CD4-positive, alpha-beta memory T cell (primary cell): ENCODE results near the gene MED13L. TPM values are rescaled to one million over a fixed set of nuclear protein-coding genes. Genes with fewer than 3 reads are reported as not detected.

Experiments used
- CTCF ChIA-PET: fragments of 350-600 bp; sonication (Branson Sonifier 250); formaldehyde crosslinking; loops from one replicate; lab custom pipeline; 2021; ENCODE audit warnings: inconsistent platforms; ENCODE audit not compliant: partially characterized antibody; lab: Charles Lee
- POLR2A ChIA-PET: fragments of 350-600 bp; sonication (Branson Sonifier 250); formaldehyde crosslinking; loops from one replicate; lab custom pipeline; 2021; ENCODE audit not compliant: partially characterized antibody; lab: Charles Lee
- DNase-seq, 5 donors: peaks; one replicate each; pipeline versions ENCODE4 v3.0.0 to v3.0.0-alpha.2; 2020 to 2022; ENCODE audit warnings: mixed read lengths in 1 of 5
- H3K27ac ChIP-seq: one replicate; pipeline ENCODE4 v1.7.0; 2013; ENCODE audit warnings: low read depth, low read length
- H3K27me3 ChIP-seq: 2 replicates; pipeline ENCODE4 v1.7.0; 2013; ENCODE audit warnings: mild to moderate bottlenecking, low read length, moderate library complexity; ENCODE audit not compliant: insufficient read depth
- H3K36me3 ChIP-seq: 2 replicates; pipeline ENCODE4 v1.7.0; 2013; ENCODE audit warnings: mild to moderate bottlenecking, low read length, moderate library complexity; ENCODE audit not compliant: insufficient read depth
- H3K4me1 ChIP-seq: 2 replicates; pipeline ENCODE4 v1.7.0; 2013; ENCODE audit warnings: mild to moderate bottlenecking, low read length, moderate library complexity; ENCODE audit not compliant: insufficient read depth
- H3K4me3 ChIP-seq, 2 donors: one replicate each; pipeline ENCODE4 v1.7.0; 2013; ENCODE audit warnings: low read length in 2 of 2, mild to moderate bottlenecking in 1 of 2
- H3K9me3 ChIP-seq, 2 donors: one replicate each; pipeline ENCODE4 v1.7.0; 2013; ENCODE audit warnings: low read length in 2 of 2, control low read depth in 1 of 2; ENCODE audit not compliant: control insufficient read depth in 1 of 2
- H3K27ac Mint-ChIP-seq, 7 donors: one replicate each; pipeline ENCODE4 v1.8.0; 2020 to 2021; ENCODE audit warnings: mixed read lengths in 7 of 7, mild to moderate bottlenecking in 6 of 7, inconsistent platforms in 3 of 7, moderate library complexity in 3 of 7
- H3K27me3 Mint-ChIP-seq, 2 donors: one replicate each; pipeline ENCODE4 v1.8.0; 2020 to 2021; ENCODE audit warnings: mixed read lengths in 2 of 2
- H3K36me3 Mint-ChIP-seq, 2 donors: one replicate each; pipeline ENCODE4 v1.8.0; 2020 to 2021; ENCODE audit warnings: mixed read lengths in 2 of 2, inconsistent platforms in 1 of 2, mild to moderate bottlenecking in 1 of 2
- H3K4me1 Mint-ChIP-seq, 4 donors: one replicate each; pipeline ENCODE4 v1.8.0; 2020 to 2021; ENCODE audit warnings: mixed read lengths in 4 of 4, mild to moderate bottlenecking in 1 of 4
- H3K4me3 Mint-ChIP-seq, 8 donors: one replicate each; pipeline ENCODE4 v1.8.0; 2020 to 2021; ENCODE audit warnings: mixed read lengths in 8 of 8, mild to moderate bottlenecking in 7 of 8, moderate library complexity in 6 of 8, inconsistent platforms in 3 of 8
- H3K9me3 Mint-ChIP-seq, 8 donors: one replicate each; pipeline ENCODE4 v1.8.0; 2020 to 2021; ENCODE audit warnings: mixed read lengths in 8 of 8, mild to moderate bottlenecking in 5 of 8, inconsistent platforms in 3 of 8, moderate library complexity in 1 of 8
- intact Hi-C: fragments of 100-400 bp; cut with micrococcal nuclease; formaldehyde crosslinking; loops from one replicate; pipeline ENCODE4 v1.15.1; 2023
- polyA plus RNA-seq, 2 donors: library from polyadenylated mRNA; unstranded; fragments of 300-500 nt; fragmentation: Illumina TruSeq; gene quantifications; one replicate each; pipeline ENCODE4 v1.2.3, GENCODE V29; 2021
- total RNA-seq, 2 experiments: library from RNA; stranded (reverse); gene quantifications; one replicate each; pipeline ENCODE4 v1.2.3, GENCODE V29; 2021

The MED13L gene
- total and polyA plus RNA-seq, 4 experiments from 2014 or later: 3.8 to 156 (median 81.1) TPM

DNA sequence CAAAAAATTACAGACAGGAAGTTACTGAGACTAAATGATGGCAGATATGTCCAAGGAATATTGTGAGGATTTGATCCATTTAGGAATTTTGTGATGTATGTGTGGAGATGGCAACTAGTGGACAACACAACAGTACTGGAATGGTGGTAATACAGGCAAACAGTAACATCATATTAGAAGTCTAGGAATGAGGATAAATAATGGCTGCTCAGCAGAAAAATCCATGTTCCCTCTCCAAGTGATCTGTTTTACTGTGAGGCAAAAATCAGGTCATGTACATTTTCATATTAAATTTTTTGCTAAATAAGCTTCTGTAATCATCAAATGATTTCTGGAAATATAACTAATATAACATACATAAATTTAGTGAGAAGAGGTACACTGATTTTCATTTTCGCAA is 108.4 kb downstream of the MED13L start:
- Histone ChIP-seq H3K36me3 (no peaks in the 10 kb centered on the region), H3K9me3 (no peaks in the 10 kb centered on the region), H3K4me3 (no peak overlapping the region), H3K4me1 (peaks cover 52% of the 10 kb centered on the region), H3K27me3 (no peaks in the 10 kb centered on the region), H3K27ac (no peak overlapping the region)
- no peaks in the 10 kb centered on the region for H3K36me3 Mint-ChIP-seq
- H3K27me3 Mint-ChIP-seq: no peaks in the 10 kb centered on the region
- peak overlapping the region in 1 of 8 donors; percentile 34 for H3K4me3 Mint-ChIP-seq
- H3K27ac Mint-ChIP-seq: no peak overlapping the region
- CTCF ChIA-PET: no interaction called here
- H3K9me3 Mint-ChIP-seq: no peaks in the 10 kb centered on the region
- POLR2A ChIA-PET: no interaction called here
- no peak for DNase-seq
- intact Hi-C loops: no loop called here
- H3K4me1 Mint-ChIP-seq: peaks cover 45 to 74% (median 58%) of the 10 kb centered on the region in 4 donors

DNA sequence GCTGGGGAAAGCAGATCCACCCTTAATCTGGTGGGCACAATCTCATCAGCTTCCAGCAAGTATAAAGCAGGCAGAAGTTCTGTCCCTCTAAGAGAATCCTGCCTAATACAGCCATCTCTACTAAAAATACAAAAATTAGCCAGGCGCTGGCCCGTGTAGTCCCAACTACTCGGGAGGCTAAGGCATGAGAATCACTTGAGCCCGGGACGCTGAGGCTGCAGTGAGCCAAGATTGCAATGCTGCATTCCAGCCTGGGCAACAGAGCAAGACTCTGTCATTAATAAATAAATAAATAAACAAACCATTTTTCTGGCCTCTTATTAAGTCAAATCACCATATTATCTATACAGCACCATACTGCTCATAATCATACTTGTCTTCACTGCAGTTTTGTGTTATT is 111.2 kb downstream of the MED13L start:
- H3K36me3 Mint-ChIP-seq: no peaks in the 10 kb centered on the region
- Histone ChIP-seq H3K27me3 (no peaks in the 10 kb centered on the region), H3K4me1 (peaks cover 40% of the 10 kb centered on the region), H3K27ac (no peak overlapping the region), H3K4me3 (no peak overlapping the region), H3K36me3 (no peaks in the 10 kb centered on the region), H3K9me3 (no peaks in the 10 kb centered on the region)
- CTCF ChIA-PET: no interaction called here
- H3K27me3 Mint-ChIP-seq: no peaks in the 10 kb centered on the region
- no peak for DNase-seq
- intact Hi-C loops: no loop called here
- no peaks in the 10 kb centered on the region for H3K9me3 Mint-ChIP-seq
- no peak overlapping the region for H3K4me3 Mint-ChIP-seq
- no peak overlapping the region for H3K27ac Mint-ChIP-seq
- H3K4me1 Mint-ChIP-seq: peaks cover 27 to 65% (median 46%) of the 10 kb centered on the region in 4 donors
- POLR2A ChIA-PET: no interaction called here

DNA sequence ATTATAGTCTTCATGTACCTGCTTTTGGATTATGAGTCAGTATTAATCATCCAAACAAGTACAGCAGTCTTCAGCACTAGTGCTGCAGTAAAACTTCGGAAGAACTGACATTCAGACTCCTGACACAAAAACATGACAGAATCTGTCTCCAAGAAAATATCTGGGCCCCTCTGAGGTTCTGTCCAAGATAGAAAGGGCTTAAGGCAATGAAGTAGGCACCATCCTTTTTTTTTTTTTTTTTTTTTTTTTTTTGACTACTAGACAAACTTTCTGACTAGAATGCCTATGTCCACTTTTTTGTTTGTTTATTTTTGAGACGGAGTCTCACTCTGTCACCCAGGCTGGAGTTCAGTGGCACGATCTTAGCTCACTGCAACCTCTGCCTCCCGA is 112.5 kb downstream of the MED13L start:
- Mint-ChIP-seq H3K27me3 (no peaks in the 10 kb centered on the region), H3K9me3 (no peaks in the 10 kb centered on the region), H3K4me3 (peak overlapping the region in 1 of 8 donors; percentile 30), H3K27ac (no peak overlapping the region), H3K4me1 (peaks cover 29 to 66% (median 48%) of the 10 kb centered on the region in 4 donors), H3K36me3 (no peaks in the 10 kb centered on the region)
- H3K27me3 ChIP-seq: no peaks in the 10 kb centered on the region
- intact Hi-C loops: no loop called here
- H3K27ac ChIP-seq: no peak overlapping the region
- POLR2A ChIA-PET: no interaction called here
- H3K4me1 ChIP-seq: peaks cover 44% of the 10 kb centered on the region
- no peaks in the 10 kb centered on the region for H3K36me3 ChIP-seq
- CTCF ChIA-PET: no interaction called here
- H3K4me3 ChIP-seq: no peak overlapping the region
- no peak for DNase-seq
- no peaks in the 10 kb centered on the region for H3K9me3 ChIP-seq

DNA sequence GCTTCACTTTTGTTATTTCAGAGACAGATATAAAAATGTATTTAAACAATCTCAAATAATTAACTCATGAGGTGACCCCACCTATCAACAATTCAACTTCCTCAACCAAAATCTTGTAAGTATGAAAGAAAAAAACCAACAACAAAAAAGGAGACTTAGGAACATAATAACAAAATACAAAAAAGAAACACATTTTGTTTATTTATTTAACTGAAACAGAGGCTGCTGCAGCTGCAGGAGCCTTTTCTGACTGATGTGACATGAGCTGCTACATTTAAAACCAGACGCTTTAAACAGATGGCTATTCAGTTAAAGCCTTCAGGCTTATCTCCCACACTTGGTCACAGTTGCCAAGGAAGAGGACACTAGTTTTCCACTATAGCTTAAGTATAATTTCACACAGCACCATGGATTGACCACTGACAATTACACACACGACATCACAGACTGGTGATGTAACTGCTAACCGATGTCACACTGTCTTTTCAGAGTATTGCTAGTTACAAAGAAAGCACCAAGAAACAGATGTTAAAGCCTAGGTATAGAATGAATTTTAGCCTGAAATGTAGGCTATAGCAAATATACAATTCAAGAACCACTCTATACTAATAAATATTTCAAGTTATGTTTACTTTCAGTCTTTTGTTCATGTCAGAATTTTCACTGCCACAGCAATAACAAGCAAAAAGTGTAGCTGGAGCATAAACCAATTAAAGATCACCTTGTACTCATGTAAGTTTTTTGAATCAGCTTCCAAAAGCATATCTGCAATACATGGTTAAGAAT is 113.0 kb downstream of the MED13L start:
- DNase-seq: no peak
- Histone ChIP-seq H3K27me3 (no peaks in the 10 kb centered on the region), H3K36me3 (no peaks in the 10 kb centered on the region), H3K4me1 (peaks cover 45% of the 10 kb centered on the region), H3K4me3 (no peak overlapping the region), H3K27ac (no peak overlapping the region), H3K9me3 (no peaks in the 10 kb centered on the region)
- H3K27me3 Mint-ChIP-seq: no peaks in the 10 kb centered on the region
- ChIA-PET CTCF (interaction anchor here (1.6 kb wide), 1 partner anchor 23 kb away, joined by 3 read pairs; no protein-coding TSS in a partner anchor), POLR2A (no interaction called here)
- H3K4me1 Mint-ChIP-seq: peaks cover 27 to 61% (median 46%) of the 10 kb centered on the region in 4 donors
- no peaks in the 10 kb centered on the region for H3K36me3 Mint-ChIP-seq
- H3K9me3 Mint-ChIP-seq: no peaks in the 10 kb centered on the region
- H3K27ac Mint-ChIP-seq: no peak overlapping the region
- peak overlapping the region in 3 of 8 donors; percentile 3 to 30 (median 17) for H3K4me3 Mint-ChIP-seq
- intact Hi-C loops: no loop called here

DNA sequence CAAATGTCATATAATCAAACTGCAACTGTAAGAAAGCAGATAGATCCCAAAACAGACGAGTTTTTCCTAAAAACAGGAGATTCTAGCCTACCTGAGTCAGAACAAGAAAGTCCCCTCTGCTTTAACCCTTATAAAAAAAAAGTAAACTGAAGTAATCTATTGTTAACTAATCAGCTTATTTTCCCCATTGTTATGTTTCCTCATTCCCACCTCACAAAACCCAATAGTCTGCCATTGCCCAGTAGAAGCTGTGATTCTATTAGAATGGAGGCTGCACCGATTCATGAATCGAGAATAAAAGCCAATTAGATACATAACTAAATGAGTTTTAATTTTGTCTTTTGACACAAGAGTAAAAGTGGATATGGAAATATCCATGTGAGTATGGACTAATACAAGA is 115.4 kb downstream of the MED13L start:
- H3K9me3 ChIP-seq: no peaks in the 10 kb centered on the region
- ChIA-PET POLR2A (no interaction called here), CTCF (no interaction called here)
- H3K36me3 ChIP-seq: no peaks in the 10 kb centered on the region
- Mint-ChIP-seq H3K27ac (peak overlapping the region in 1 of 7 donors; percentile 5), H3K4me3 (peak overlapping the region in 1 of 8 donors; percentile 1), H3K9me3 (no peaks in the 10 kb centered on the region), H3K4me1 (peaks cover 41 to 66% (median 58%) of the 10 kb centered on the region in 4 donors), H3K36me3 (no peaks in the 10 kb centered on the region), H3K27me3 (no peaks in the 10 kb centered on the region)
- peaks cover 51% of the 10 kb centered on the region for H3K4me1 ChIP-seq
- intact Hi-C loops: no loop called here
- H3K4me3 ChIP-seq: no peak overlapping the region
- DNase-seq: no peak
- no peak overlapping the region for H3K27ac ChIP-seq
- no peaks in the 10 kb centered on the region for H3K27me3 ChIP-seq

DNA sequence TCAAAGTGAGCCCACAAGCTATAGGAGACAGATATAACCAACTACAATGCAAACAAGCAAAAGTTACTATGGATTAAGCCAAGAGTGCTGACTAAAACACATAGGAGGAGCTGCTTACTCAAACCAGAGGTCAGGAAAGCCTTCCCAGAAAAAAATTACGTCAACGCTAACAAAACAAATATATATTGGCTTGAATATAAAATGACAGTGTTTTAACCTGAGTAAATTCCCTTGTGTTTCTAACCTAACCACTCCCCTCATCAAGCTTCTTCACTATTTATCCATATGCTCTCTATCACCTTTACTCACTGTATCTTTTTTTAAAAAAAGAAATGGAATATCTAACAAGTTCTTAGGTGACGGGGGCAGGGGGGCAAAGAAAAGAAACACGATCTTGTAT is 115.9 kb downstream of the MED13L start:
- Mint-ChIP-seq H3K9me3 (no peaks in the 10 kb centered on the region), H3K27me3 (no peaks in the 10 kb centered on the region), H3K27ac (peak overlapping the region in 1 of 7 donors; percentile 5), H3K4me1 (peaks cover 44 to 67% (median 60%) of the 10 kb centered on the region in 4 donors), H3K4me3 (no peak overlapping the region), H3K36me3 (no peaks in the 10 kb centered on the region)
- no peaks in the 10 kb centered on the region for H3K9me3 ChIP-seq
- intact Hi-C loops: no loop called here
- no peaks in the 10 kb centered on the region for H3K36me3 ChIP-seq
- no peak overlapping the region for H3K27ac ChIP-seq
- peaks cover 51% of the 10 kb centered on the region for H3K4me1 ChIP-seq
- ChIA-PET POLR2A (no interaction called here), CTCF (no interaction called here)
- no peak overlapping the region for H3K4me3 ChIP-seq
- H3K27me3 ChIP-seq: no peaks in the 10 kb centered on the region
- no peak for DNase-seq

DNA sequence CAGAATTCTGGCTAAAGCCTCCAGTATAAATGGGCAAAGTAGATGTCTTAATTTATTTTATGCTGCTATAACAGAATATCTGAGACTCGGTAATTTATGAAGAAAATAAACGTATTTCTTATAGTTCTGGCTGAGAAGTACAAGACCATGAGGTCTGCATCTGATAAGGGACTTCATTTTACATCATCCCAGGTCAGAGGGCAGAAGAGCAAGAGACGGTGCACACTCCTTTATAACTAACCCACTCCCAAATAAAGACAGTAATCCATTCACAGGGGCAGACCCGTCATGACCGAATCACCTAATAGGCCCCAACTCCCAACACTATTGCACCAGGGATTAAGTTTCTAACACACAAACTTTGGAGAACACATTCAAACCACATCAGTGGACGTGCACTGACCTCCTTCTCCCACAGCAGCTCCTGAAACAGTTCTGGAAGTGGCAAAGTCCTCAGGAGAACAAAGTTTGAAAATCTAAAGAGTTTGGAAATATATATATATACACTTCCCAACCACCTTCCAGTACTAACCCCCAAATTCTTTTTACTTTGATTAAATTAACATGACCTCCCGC is 116.5 kb downstream of the MED13L start:
- Histone ChIP-seq H3K4me3 (no peak overlapping the region), H3K4me1 (peaks cover 50% of the 10 kb centered on the region), H3K36me3 (no peaks in the 10 kb centered on the region), H3K27me3 (no peaks in the 10 kb centered on the region), H3K9me3 (no peaks in the 10 kb centered on the region), H3K27ac (no peak overlapping the region)
- H3K27ac Mint-ChIP-seq: peak overlapping the region in 1 of 7 donors; percentile 36
- DNase-seq: no peak
- no peaks in the 10 kb centered on the region for H3K36me3 Mint-ChIP-seq
- peak overlapping the region in 1 of 8 donors; percentile 62 for H3K4me3 Mint-ChIP-seq
- H3K27me3 Mint-ChIP-seq: no peaks in the 10 kb centered on the region
- intact Hi-C loops: no loop called here
- POLR2A ChIA-PET: no interaction called here
- H3K9me3 Mint-ChIP-seq: no peaks in the 10 kb centered on the region
- H3K4me1 Mint-ChIP-seq: peaks cover 43 to 65% (median 57%) of the 10 kb centered on the region in 4 donors
- CTCF ChIA-PET: no interaction called here
